Peyer's patch (tissue), 4 donors: ENCODE results near the gene PHKB. TPM values are rescaled to one million over a fixed set of nuclear protein-coding genes. Genes with fewer than 3 reads are reported as not detected.

Experiments used
- DNase-seq, 3 donors: peaks; one replicate each; pipeline ENCODE4 v3.0.0-alpha.2; 2017 to 2019
- H3K27ac ChIP-seq, 4 donors: fragments of 200-600 bp; sonication (generic); one replicate each; pipeline ENCODE4 v1.5.1; 2016 to 2019
- H3K27me3 ChIP-seq, 2 donors: fragments of 200-600 bp; sonication (generic); one replicate each; pipeline ENCODE4 v1.5.1; 2019
- H3K36me3 ChIP-seq, 3 donors: fragments of 200-600 bp; sonication (generic); one replicate each; pipeline ENCODE4 v1.5.1; 2016 to 2019
- H3K4me1 ChIP-seq, 4 donors: fragments of 200-600 bp; sonication (generic); one replicate each; pipeline ENCODE4 v1.5.1; 2016 to 2019
- H3K4me3 ChIP-seq, 4 donors: fragments of 200-600 bp; sonication (generic); 1 replicate in 3 of 4; 2 replicates in 1 of 4; pipeline ENCODE4 v1.5.1; 2016 to 2019; ENCODE audit warnings: mild to moderate bottlenecking in 1 of 4
- H3K9me3 ChIP-seq, 4 donors: fragments of 200-600 bp; sonication (generic); one replicate each; pipeline ENCODE4 v1.5.1; 2016 to 2019; ENCODE audit warnings: mild to moderate bottlenecking in 1 of 4
- POLR2A ChIP-seq, 2 donors: fragments of 450-650 bp; IDR thresholded peaks; one replicate each; pipeline ENCODE4 v1.5.1; 2017; ENCODE audit warnings: antibody characterized with exemption in 2 of 2, mild to moderate bottlenecking in 2 of 2, moderate library complexity in 2 of 2
- total RNA-seq, 4 donors: library from RNA; depleted of rRNA; stranded (reverse); fragments of >200 nt; gene quantifications; one replicate each; pipeline ENCODE4 v1.1.0, GENCODE V29; 2016
- TF ChIP-seq, protein P1 (sequence below), 6 experiments: fragments of 450-650 bp in 4 of 6; fragments of 200-600 bp in 2 of 6; sonication (generic) in 1 of 6; IDR thresholded peaks; one replicate each; pipeline ENCODE4 v1.5.1; 2017 to 2019; ENCODE audit warnings: antibody characterized with exemption in 6 of 6, mild to moderate bottlenecking in 3 of 6, moderate library complexity in 1 of 6

PHKB gene
- total RNA-seq, 4 donors from 2014 or later: 124 to 180 (median 142) TPM

DNA sequence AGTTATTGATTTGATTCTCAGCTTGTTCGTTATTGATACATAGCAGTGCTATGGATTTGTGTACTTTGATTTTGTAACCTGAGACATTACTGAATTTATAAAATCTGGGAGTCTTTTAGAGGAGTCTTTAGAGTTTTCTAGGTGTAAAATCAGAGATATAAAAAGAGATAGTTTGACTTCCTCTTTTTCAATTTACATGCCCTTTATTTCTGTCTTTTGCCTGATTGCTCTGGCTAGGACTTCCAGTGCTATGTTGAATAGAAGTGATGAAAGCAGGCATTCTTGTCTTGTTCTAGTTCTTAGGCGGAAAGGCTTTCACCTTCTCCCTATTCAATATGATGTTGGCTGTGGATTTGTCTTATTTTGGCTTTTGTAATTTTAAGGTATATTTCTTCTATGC, 106.2 kb downstream of the PHKB start:
- Histone ChIP-seq H3K27me3 (no peaks in the 10 kb centered on the region), H3K4me3 (no peak overlapping the region), H3K27ac (no peak overlapping the region), H3K9me3 (no peaks in the 10 kb centered on the region), H3K4me1 (no peaks in the 10 kb centered on the region), H3K36me3 (no peaks in the 10 kb centered on the region)
- no peak for TF ChIP-seq POLR2A (IDR thresholded peaks at IDR 0.05)
- TF ChIP-seq, protein P1, sequence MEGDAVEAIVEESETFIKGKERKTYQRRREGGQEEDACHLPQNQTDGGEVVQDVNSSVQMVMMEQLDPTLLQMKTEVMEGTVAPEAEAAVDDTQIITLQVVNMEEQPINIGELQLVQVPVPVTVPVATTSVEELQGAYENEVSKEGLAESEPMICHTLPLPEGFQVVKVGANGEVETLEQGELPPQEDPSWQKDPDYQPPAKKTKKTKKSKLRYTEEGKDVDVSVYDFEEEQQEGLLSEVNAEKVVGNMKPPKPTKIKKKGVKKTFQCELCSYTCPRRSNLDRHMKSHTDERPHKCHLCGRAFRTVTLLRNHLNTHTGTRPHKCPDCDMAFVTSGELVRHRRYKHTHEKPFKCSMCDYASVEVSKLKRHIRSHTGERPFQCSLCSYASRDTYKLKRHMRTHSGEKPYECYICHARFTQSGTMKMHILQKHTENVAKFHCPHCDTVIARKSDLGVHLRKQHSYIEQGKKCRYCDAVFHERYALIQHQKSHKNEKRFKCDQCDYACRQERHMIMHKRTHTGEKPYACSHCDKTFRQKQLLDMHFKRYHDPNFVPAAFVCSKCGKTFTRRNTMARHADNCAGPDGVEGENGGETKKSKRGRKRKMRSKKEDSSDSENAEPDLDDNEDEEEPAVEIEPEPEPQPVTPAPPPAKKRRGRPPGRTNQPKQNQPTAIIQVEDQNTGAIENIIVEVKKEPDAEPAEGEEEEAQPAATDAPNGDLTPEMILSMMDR (IDR thresholded peaks at IDR 0.05): no peak
- no peak for DNase-seq

DNA sequence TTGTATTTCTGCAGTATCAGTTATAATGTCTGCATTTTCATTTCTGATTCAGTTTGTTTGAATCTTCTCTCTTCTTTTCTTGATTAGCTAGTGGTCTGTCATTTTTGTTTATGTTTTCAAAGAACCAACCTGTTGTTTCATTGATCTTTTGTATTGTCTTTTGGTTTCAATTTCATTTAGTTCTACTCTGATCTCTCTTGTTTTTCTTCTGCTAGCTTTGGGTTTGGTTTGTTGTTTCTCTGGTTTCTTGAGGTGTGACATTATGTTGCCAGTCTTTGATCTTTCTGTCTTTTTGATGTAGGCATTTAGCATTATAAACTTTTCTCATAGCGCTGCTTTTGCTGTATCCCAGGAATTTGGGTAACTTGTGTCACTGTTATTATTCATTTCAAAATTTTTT, 107.2 kb downstream of the PHKB start:
- Histone ChIP-seq H3K9me3 (no peaks in the 10 kb centered on the region), H3K4me1 (no peaks in the 10 kb centered on the region), H3K36me3 (no peaks in the 10 kb centered on the region), H3K27ac (no peak overlapping the region), H3K4me3 (no peak overlapping the region), H3K27me3 (no peaks in the 10 kb centered on the region)
- no peak for DNase-seq
- TF ChIP-seq POLR2A (IDR thresholded peaks at IDR 0.05): no peak
- TF ChIP-seq, protein P1 (IDR thresholded peaks at IDR 0.05): no peak

DNA sequence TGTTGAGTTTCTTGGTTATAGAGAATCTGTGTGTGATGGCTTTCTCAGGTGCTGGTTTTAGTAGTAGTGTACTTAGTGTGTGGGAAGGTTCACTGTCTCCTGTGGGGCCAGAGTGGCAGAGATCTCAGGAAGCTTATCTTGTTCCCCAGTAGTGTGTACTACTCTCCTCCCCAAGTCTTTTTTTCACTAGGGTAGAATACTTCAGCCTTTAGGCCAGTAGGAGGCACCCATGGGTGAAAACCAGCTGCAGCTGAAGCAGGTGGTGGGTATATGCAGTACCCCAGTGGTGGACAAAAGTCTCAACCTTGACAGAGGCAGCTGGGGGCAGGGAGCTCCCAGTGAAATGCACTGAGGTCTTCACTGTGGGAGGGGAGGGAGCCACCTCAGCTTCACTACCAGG, 109.9 kb downstream of the PHKB start:
- Histone ChIP-seq H3K27me3 (no peaks in the 10 kb centered on the region), H3K27ac (no peak overlapping the region)
- no peak for TF ChIP-seq POLR2A (IDR thresholded peaks at IDR 0.05)
- TF ChIP-seq, protein P1 (IDR thresholded peaks at IDR 0.05): no peak

DNA sequence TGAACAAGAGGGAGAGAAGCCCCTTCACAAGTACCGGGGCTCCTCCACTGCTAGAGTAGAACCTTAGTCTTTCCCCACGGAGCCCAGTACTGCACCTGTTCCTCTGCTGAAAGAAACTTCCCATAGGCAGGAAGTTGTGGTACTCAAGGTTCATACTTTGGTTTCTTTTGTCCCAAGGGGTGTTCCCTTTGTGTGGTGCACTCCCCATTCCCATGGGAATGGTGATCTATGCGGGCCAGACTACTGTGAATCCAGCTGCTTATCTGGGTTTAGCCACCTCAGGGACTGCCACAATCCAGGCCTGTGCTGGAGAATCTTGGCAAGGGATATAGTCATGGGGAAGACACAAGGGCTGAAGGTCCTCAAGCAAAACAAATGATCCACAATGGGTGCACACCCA, 110.6 kb downstream of the PHKB start:
- Histone ChIP-seq H3K4me1 (no peaks in the 10 kb centered on the region), H3K4me3 (no peak overlapping the region), H3K27ac (no peak overlapping the region), H3K36me3 (no peaks in the 10 kb centered on the region), H3K27me3 (no peaks in the 10 kb centered on the region), H3K9me3 (no peaks in the 10 kb centered on the region)
- DNase-seq: no peak
- TF ChIP-seq POLR2A (IDR thresholded peaks at IDR 0.05): no peak
- TF ChIP-seq, protein P1 (IDR thresholded peaks at IDR 0.05): no peak

More for the DNA sequence above, 109.9 kb downstream of the PHKB start:
- Histone ChIP-seq H3K4me1 (no peaks in the 10 kb centered on the region), H3K9me3 (no peaks in the 10 kb centered on the region), H3K4me3 (no peak overlapping the region), H3K36me3 (no peaks in the 10 kb centered on the region)
- DNase-seq: no peak

DNA sequence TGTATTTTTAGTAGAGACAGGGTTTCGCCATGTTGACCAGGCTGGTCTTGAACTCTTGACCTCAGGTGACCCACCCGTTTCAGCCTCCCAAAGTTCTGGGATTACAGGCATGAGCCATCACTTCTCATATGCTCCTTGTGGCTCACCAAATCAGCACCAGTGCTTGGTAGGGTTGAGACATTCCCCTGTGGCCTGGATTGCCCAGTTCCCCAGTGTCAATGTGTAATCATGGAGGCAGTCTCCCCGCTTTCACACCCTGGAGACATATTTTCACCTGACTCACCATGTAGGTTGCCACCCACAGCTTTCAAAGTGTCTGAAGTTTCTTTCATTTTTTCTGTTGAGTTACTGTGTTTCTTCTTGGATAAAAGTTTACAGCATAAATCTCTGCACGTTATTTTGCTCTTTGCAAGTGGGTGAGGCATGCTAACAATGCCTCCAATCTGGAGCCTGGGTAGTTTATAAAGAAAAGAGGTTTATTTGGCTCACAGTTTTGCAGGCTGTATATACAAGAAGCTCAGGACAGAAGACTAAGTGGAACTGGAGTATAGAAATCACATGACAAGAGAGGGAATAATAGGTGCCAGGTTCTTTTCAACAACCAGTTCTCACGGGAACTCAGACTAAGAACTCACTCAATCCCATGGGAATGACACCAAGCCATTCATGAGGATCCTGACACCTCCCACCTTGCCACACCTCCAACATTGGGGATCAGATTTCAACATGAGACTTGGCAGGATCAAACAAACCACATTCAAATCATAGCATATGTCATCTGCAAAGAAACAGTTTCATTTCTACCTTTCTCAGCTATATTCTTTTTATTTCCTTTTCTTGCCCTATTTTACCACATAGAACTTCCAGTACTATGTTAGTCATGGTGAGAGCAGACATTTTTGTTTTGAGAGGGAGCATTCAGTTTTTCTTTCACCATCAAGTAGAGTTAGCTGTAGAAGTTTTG, 113.2 kb downstream of the PHKB start:
- DNase-seq: no peak
- no peaks in the 10 kb centered on the region for H3K36me3 ChIP-seq

More for the DNA sequence above, 113.2 kb downstream of the PHKB start:
- Histone ChIP-seq H3K27ac (no peak overlapping the region), H3K27me3 (no peaks in the 10 kb centered on the region), H3K4me3 (no peak overlapping the region), H3K9me3 (no peaks in the 10 kb centered on the region), H3K4me1 (no peaks in the 10 kb centered on the region)
- no peak for TF ChIP-seq POLR2A (IDR thresholded peaks at IDR 0.05)
- TF ChIP-seq, protein P1 (IDR thresholded peaks at IDR 0.05): no peak
